Loucy (cell line): ENCODE data around the gene CDT1.
"Not testable (repeated sequence)": the region's sequence is repeated elsewhere in the genome, so short reads cannot be mapped to it uniquely, and the experiment has no call there.

Experiments used
- EZH2phosphoT487 ChIP-seq: fragments of 200-600 bp; IDR thresholded peaks from 2 replicates; pipeline ENCODE4 v1.6.1; 2018; ENCODE audit warnings: antibody characterized with exemption, mild to moderate bottlenecking, moderate library complexity, borderline replicate concordance
- TF ChIP-seq, protein P1 (sequence below): fragments of 200-600 bp; sonication (generic); conservative IDR thresholded peaks from 2 replicates; pipeline ENCODE4 v1.5.1; 2014; ENCODE audit warnings: mild to moderate bottlenecking, antibody characterized with exemption, low read length

- TF ChIP-seq, protein P1, sequence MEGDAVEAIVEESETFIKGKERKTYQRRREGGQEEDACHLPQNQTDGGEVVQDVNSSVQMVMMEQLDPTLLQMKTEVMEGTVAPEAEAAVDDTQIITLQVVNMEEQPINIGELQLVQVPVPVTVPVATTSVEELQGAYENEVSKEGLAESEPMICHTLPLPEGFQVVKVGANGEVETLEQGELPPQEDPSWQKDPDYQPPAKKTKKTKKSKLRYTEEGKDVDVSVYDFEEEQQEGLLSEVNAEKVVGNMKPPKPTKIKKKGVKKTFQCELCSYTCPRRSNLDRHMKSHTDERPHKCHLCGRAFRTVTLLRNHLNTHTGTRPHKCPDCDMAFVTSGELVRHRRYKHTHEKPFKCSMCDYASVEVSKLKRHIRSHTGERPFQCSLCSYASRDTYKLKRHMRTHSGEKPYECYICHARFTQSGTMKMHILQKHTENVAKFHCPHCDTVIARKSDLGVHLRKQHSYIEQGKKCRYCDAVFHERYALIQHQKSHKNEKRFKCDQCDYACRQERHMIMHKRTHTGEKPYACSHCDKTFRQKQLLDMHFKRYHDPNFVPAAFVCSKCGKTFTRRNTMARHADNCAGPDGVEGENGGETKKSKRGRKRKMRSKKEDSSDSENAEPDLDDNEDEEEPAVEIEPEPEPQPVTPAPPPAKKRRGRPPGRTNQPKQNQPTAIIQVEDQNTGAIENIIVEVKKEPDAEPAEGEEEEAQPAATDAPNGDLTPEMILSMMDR, result not testable (repeated sequence)
- TF ChIP-seq EZH2phosphoT487, result not testable (repeated sequence)
Observed at GRCh38 chr16:88771781-88772180, 31.8 kb upstream of the CDT1 start.
